K562 (cell line): ENCODE data around the gene TGM1. TPM values are rescaled to one million over a fixed set of nuclear protein-coding genes. Genes with fewer than 3 reads are reported as not detected.

ENCODE experiments used
- HIVEP1 ChIP-seq: fragments of 250-450 bp; sonication (Bioruptor Pico); IDR thresholded peaks from 2 replicates; pipeline ENCODE4 v1.4.0; 2020; ENCODE audit warnings: mild to moderate bottlenecking
- MXI1 ChIP-seq: IDR thresholded peaks from 2 replicates; pipeline ENCODE4 v1.6.1; 2011; ENCODE audit warnings: low read depth, mild to moderate bottlenecking, improper control_type of control experiment, low read length
- PHF21A ChIP-seq: fragments of 450-650 bp; IDR thresholded peaks from 2 replicates; pipeline ENCODE4 v1.6.1; 2017; ENCODE audit warnings: low read depth, borderline replicate concordance
- POLR2H ChIP-seq: IDR thresholded peaks from 2 replicates; pipeline ENCODE4 v1.6.1; 2016; ENCODE audit warnings: missing genetic modification characterization, low read depth, mild to moderate bottlenecking, control low read depth, missing compliant biosample characterization, moderate library complexity
- polyA plus RNA-seq, 8 experiments: library from polyadenylated mRNA; depleted of rRNA in 4 of 8; stranded (reverse) in 5 of 8; unstranded in 3 of 8; fragments of >200 nt; fragmentation: Nextera tagmentation in 2 of 8; fragmentation: Illumina TruSeq in 1 of 8; extraction: Ambion mirVana in 2 of 8; extraction: Trizol in 1 of 8; gene quantifications; 2 replicates each; pipeline versions ENCODE4 v1.2.1 to v1.2.3, GENCODE V29; 2011 to 2014; ENCODE audit warnings: inconsistent platforms in 1 of 8, missing spikeins in 1 of 8
- total RNA-seq, 7 experiments: library from RNA; depleted of rRNA in 6 of 7; stranded (reverse); fragments of >200 nt in 6 of 7; fragmentation: Illumina TruSeq in 2 of 7; extraction: Trizol in 2 of 7; gene quantifications; 2 replicates each; pipeline versions ENCODE4 v1.2.1 to v1.2.3, GENCODE V29; 2011 to 2021; ENCODE audit warnings: low replicate concordance in 1 of 7
- TF ChIP-seq, protein P1 (sequence below): fragments of 450-650 bp; IDR thresholded peaks from 2 replicates; pipeline ENCODE4 v1.6.1; 2017; ENCODE audit warnings: antibody characterized with exemption, mild to moderate bottlenecking
- TF ChIP-seq, protein P2 (sequence below): fragments of 250-450 bp; sonication (Bioruptor Pico); IDR thresholded peaks from 2 replicates; pipeline ENCODE4 v1.8.0; 2021; ENCODE audit warnings: moderate library complexity, mild to moderate bottlenecking, inconsistent platforms
- TF ChIP-seq, protein P3 (sequence below), 2 experiments: fragments of 450-650 bp in 1 of 2; sonication (generic) in 1 of 2; formaldehyde crosslinking; conservative IDR thresholded peaks; 2 replicates each; pipeline versions ENCODE4 v1.4.0 to v1.8.1; 2020 to 2022; ENCODE audit warnings: mild to moderate bottlenecking in 1 of 2, missing genetic modification reagents in 1 of 2
- TF ChIP-seq, protein P4 (sequence below): conservative IDR thresholded peaks from 2 replicates; pipeline ENCODE4 v1.6.1; 2011; ENCODE audit warnings: low read depth, mild to moderate bottlenecking, low read length; ENCODE audit not compliant: control insufficient read depth

Gene TGM1
- total and polyA plus RNA-seq, 9 of the 15 experiments (the other 6 are each of a cell fraction or from before 2014, with no cell fraction given), result 0.13 to 4.4 (median 0.88) TPM

- TF ChIP-seq, protein P1, sequence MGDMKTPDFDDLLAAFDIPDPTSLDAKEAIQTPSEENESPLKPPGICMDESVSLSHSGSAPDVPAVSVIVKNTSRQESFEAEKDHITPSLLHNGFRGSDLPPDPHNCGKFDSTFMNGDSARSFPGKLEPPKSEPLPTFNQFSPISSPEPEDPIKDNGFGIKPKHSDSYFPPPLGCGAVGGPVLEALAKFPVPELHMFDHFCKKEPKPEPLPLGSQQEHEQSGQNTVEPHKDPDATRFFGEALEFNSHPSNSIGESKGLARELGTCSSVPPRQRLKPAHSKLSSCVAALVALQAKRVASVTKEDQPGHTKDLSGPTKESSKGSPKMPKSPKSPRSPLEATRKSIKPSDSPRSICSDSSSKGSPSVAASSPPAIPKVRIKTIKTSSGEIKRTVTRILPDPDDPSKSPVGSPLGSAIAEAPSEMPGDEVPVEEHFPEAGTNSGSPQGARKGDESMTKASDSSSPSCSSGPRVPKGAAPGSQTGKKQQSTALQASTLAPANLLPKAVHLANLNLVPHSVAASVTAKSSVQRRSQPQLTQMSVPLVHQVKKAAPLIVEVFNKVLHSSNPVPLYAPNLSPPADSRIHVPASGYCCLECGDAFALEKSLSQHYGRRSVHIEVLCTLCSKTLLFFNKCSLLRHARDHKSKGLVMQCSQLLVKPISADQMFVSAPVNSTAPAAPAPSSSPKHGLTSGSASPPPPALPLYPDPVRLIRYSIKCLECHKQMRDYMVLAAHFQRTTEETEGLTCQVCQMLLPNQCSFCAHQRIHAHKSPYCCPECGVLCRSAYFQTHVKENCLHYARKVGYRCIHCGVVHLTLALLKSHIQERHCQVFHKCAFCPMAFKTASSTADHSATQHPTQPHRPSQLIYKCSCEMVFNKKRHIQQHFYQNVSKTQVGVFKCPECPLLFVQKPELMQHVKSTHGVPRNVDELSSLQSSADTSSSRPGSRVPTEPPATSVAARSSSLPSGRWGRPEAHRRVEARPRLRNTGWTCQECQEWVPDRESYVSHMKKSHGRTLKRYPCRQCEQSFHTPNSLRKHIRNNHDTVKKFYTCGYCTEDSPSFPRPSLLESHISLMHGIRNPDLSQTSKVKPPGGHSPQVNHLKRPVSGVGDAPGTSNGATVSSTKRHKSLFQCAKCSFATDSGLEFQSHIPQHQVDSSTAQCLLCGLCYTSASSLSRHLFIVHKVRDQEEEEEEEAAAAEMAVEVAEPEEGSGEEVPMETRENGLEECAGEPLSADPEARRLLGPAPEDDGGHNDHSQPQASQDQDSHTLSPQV, result no peak
- TF ChIP-seq, protein P2, sequence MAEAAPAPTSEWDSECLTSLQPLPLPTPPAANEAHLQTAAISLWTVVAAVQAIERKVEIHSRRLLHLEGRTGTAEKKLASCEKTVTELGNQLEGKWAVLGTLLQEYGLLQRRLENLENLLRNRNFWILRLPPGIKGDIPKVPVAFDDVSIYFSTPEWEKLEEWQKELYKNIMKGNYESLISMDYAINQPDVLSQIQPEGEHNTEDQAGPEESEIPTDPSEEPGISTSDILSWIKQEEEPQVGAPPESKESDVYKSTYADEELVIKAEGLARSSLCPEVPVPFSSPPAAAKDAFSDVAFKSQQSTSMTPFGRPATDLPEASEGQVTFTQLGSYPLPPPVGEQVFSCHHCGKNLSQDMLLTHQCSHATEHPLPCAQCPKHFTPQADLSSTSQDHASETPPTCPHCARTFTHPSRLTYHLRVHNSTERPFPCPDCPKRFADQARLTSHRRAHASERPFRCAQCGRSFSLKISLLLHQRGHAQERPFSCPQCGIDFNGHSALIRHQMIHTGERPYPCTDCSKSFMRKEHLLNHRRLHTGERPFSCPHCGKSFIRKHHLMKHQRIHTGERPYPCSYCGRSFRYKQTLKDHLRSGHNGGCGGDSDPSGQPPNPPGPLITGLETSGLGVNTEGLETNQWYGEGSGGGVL (CRISPR knock-in tag), result no peak
- no peak for TF ChIP-seq PHF21A
- TF ChIP-seq HIVEP1, result no peak
- TF ChIP-seq, protein P3, sequence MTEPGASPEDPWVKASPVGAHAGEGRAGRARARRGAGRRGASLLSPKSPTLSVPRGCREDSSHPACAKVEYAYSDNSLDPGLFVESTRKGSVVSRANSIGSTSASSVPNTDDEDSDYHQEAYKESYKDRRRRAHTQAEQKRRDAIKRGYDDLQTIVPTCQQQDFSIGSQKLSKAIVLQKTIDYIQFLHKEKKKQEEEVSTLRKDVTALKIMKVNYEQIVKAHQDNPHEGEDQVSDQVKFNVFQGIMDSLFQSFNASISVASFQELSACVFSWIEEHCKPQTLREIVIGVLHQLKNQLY (CRISPR knock-in tag; conservative IDR thresholded peaks at IDR 0.05), result no peak
- no peak for TF ChIP-seq POLR2H (tag)
- no peak for TF ChIP-seq MXI1
- TF ChIP-seq, protein P4, sequence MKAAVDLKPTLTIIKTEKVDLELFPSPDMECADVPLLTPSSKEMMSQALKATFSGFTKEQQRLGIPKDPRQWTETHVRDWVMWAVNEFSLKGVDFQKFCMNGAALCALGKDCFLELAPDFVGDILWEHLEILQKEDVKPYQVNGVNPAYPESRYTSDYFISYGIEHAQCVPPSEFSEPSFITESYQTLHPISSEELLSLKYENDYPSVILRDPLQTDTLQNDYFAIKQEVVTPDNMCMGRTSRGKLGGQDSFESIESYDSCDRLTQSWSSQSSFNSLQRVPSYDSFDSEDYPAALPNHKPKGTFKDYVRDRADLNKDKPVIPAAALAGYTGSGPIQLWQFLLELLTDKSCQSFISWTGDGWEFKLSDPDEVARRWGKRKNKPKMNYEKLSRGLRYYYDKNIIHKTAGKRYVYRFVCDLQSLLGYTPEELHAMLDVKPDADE, result no peak
These were observed 45.6 kb upstream of the TGM1 start (continued) for GRCh38 chr14:24308342-24309124.
